Measurements from ENCODE around the gene BIK.

DNA sequence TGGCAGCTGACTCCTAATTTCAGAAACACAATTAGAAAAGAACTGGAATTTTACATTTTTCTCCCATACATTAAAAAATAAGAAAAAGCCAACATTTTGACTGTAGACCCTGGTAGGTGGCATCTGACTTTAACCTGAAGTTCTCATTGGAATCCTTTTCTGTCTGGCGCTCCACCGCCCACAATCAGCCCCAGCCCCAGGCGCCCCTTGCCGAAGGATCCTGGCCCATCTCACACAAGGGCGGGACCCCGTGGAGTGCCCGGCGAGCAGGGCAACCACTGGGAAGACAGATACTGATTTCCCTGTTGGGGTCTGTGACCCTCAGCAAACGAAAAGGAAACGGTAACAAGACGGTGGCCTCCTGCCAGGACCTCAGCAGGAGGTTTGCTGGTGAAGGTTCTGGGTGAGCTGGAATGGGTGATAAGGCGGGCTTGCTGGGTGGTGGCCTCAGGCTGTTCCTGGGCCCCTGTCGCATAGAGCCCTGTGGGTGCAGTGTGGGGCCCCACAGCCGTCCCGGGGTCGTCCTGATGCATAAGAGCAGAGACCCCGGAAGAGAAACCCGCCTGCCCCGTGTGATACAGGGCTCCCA is 56.5 kb downstream of the BIK start:
- TF ChIP-seq, protein P1, sequence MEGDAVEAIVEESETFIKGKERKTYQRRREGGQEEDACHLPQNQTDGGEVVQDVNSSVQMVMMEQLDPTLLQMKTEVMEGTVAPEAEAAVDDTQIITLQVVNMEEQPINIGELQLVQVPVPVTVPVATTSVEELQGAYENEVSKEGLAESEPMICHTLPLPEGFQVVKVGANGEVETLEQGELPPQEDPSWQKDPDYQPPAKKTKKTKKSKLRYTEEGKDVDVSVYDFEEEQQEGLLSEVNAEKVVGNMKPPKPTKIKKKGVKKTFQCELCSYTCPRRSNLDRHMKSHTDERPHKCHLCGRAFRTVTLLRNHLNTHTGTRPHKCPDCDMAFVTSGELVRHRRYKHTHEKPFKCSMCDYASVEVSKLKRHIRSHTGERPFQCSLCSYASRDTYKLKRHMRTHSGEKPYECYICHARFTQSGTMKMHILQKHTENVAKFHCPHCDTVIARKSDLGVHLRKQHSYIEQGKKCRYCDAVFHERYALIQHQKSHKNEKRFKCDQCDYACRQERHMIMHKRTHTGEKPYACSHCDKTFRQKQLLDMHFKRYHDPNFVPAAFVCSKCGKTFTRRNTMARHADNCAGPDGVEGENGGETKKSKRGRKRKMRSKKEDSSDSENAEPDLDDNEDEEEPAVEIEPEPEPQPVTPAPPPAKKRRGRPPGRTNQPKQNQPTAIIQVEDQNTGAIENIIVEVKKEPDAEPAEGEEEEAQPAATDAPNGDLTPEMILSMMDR (IDR thresholded peaks at IDR 0.05), result no peak
- no peak for TF ChIP-seq POLR2A (IDR thresholded peaks at IDR 0.05)
- no peak for TF ChIP-seq EP300 (IDR thresholded peaks at IDR 0.05)
- TF ChIP-seq POLR2AphosphoS5 (IDR thresholded peaks at IDR 0.05), result no peak
